Measurements from ENCODE around the gene TRIM62. TPM values are rescaled to one million over a fixed set of nuclear protein-coding genes. Genes with fewer than 3 reads are reported as not detected.

The TRIM62 gene
- polyA plus RNA-seq, 1 donor (not counting 4 experiments of a cell fraction or from before 2014, with no cell fraction given) = 2.0 TPM

GRCh38 chr1:33221385-33221758 lies 39.5 kb upstream of the TRIM62 start:
- TF ChIP-seq EZH2 (IDR thresholded peaks at IDR 0.05; ENCODE audit: low read length) = no peak
- TF ChIP-seq, protein P1, sequence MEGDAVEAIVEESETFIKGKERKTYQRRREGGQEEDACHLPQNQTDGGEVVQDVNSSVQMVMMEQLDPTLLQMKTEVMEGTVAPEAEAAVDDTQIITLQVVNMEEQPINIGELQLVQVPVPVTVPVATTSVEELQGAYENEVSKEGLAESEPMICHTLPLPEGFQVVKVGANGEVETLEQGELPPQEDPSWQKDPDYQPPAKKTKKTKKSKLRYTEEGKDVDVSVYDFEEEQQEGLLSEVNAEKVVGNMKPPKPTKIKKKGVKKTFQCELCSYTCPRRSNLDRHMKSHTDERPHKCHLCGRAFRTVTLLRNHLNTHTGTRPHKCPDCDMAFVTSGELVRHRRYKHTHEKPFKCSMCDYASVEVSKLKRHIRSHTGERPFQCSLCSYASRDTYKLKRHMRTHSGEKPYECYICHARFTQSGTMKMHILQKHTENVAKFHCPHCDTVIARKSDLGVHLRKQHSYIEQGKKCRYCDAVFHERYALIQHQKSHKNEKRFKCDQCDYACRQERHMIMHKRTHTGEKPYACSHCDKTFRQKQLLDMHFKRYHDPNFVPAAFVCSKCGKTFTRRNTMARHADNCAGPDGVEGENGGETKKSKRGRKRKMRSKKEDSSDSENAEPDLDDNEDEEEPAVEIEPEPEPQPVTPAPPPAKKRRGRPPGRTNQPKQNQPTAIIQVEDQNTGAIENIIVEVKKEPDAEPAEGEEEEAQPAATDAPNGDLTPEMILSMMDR (optimal IDR thresholded peaks at IDR 0.05 in 1 of 3, IDR thresholded peaks at IDR 0.05 in 1 of 3, conservative IDR thresholded peaks at IDR 0.05 in 1 of 3; ENCODE audit: extremely low read depth in 1 of 3, insufficient read depth in 2 of 3, low read length in 3 of 3) = no peak
- no peak overlapping the region for H2AFZ ChIP-seq (ENCODE audit: control insufficient read depth, low read length)
- peak overlapping the region; percentile 80 for H3K27ac ChIP-seq (ENCODE audit: control insufficient read depth, insufficient read depth, low read length)

DNA sequence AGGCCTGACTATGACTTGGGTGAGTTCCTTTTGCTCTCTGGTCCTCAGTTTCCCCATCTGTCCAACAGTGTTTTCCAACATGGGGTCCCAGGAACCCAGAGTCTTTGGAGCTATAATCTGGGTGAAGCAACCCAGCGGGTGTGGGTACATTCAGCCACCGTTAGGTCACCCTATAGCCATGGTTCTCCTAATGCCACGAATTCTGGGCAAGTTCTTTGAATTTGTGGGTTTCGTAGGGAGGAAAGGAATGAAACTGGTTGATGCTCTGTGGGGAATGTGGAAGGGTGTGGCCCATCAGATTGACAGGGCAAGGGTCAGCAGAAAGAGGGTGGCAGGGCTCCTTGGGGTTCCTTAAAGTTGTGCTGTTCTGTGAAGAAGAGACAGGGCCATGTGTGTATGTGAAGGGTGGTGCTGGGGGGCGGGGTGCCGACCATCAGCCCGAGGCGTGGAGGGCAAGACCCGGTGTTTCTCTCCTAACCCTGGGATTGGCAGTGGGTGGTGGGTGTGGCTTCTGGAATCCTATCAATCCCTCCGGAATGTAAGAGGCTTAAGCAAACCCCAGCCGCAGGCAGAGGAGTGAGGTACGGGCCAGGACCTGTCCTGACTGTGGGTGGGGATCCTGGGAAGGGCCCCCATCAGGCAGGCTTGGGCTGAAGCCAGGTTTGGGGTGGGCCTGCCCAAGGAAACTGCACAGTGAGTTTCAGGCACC lies 39.0 kb upstream of the TRIM62 start:
- Histone ChIP-seq H3K79me2 (ENCODE audit: control insufficient read depth, insufficient read depth, low read length) (no peaks in the 10 kb centered on the region), H2AFZ (ENCODE audit: control insufficient read depth, low read length) (no peak overlapping the region), H3K4me1 (ENCODE audit: control insufficient read depth, extremely low read depth, insufficient read depth, low read length) (peaks cover 38% of the 10 kb centered on the region), H3K4me3 (ENCODE audit: control insufficient read depth in 2 of 3, extremely low read depth in 1 of 3, insufficient read depth in 2 of 3, low read depth in 1 of 3, low read length in 3 of 3) (peak overlapping the region in 1 of 3 experiments; percentile 9), H3K27ac (ENCODE audit: control insufficient read depth, insufficient read depth, low read length) (peak overlapping the region; percentile 80), H3K9ac (ENCODE audit: control insufficient read depth, extremely low read depth, insufficient read depth, low read length) (peak overlapping the region; percentile 38), H3K4me2 (ENCODE audit: control insufficient read depth, extremely low read depth, insufficient read depth, low read depth, low read length) (peak overlapping the region; percentile 61), H3K9me3 (ENCODE audit: control insufficient read depth, low read depth, low read length) (no peaks in the 10 kb centered on the region), H3K36me3 (ENCODE audit: control insufficient read depth in 2 of 2, extremely low read depth in 1 of 2, insufficient read depth in 2 of 2, low read length in 2 of 2) (no peaks in the 10 kb centered on the region), H4K20me1 (ENCODE audit: control insufficient read depth, extremely low read depth, insufficient read depth, low read length) (no peaks in the 10 kb centered on the region), H3K27me3 (ENCODE audit: control insufficient read depth, extremely low read depth, insufficient read depth, low read length) (no peaks in the 10 kb centered on the region), H3K9me1 (ENCODE audit: control insufficient read depth, extremely low read depth, insufficient read depth, low read length) (no peaks in the 10 kb centered on the region)
- dilution Hi-C loops (cut with MboI; ENCODE audit: extremely low pct_ligation_motif_present, low sequenced_read_pairs) = no loop called here
- TF ChIP-seq, protein P1 (optimal IDR thresholded peaks at IDR 0.05 in 1 of 3, IDR thresholded peaks at IDR 0.05 in 1 of 3, conservative IDR thresholded peaks at IDR 0.05 in 1 of 3; ENCODE audit: extremely low read depth in 1 of 3, insufficient read depth in 2 of 3, low read length in 3 of 3) = no peak
- TF ChIP-seq EZH2 (IDR thresholded peaks at IDR 0.05; ENCODE audit: low read length) = no peak
- FAIRE-seq = peak; percentile 95
- peak; percentile 95 for DNase-seq (ENCODE audit: low read depth, low spot score)

More at GRCh38 chr1:33221385-33221758, 39.5 kb upstream of the TRIM62 start:
- Histone ChIP-seq H3K9me3 (ENCODE audit: control insufficient read depth, low read depth, low read length) (no peaks in the 10 kb centered on the region), H3K4me1 (ENCODE audit: control insufficient read depth, extremely low read depth, insufficient read depth, low read length) (peaks cover 38% of the 10 kb centered on the region), H4K20me1 (ENCODE audit: control insufficient read depth, extremely low read depth, insufficient read depth, low read length) (no peaks in the 10 kb centered on the region), H3K27me3 (ENCODE audit: control insufficient read depth, extremely low read depth, insufficient read depth, low read length) (no peaks in the 10 kb centered on the region), H3K4me2 (ENCODE audit: control insufficient read depth, extremely low read depth, insufficient read depth, low read depth, low read length) (peak overlapping the region; percentile 61), H3K36me3 (ENCODE audit: control insufficient read depth in 2 of 2, extremely low read depth in 1 of 2, insufficient read depth in 2 of 2, low read length in 2 of 2) (no peaks in the 10 kb centered on the region), H3K4me3 (ENCODE audit: control insufficient read depth in 2 of 3, extremely low read depth in 1 of 3, insufficient read depth in 2 of 3, low read depth in 1 of 3, low read length in 3 of 3) (no peak overlapping the region), H3K9me1 (ENCODE audit: control insufficient read depth, extremely low read depth, insufficient read depth, low read length) (no peaks in the 10 kb centered on the region), H3K79me2 (ENCODE audit: control insufficient read depth, insufficient read depth, low read length) (no peaks in the 10 kb centered on the region), H3K9ac (ENCODE audit: control insufficient read depth, extremely low read depth, insufficient read depth, low read length) (peak overlapping the region; percentile 38)
- DNase-seq (ENCODE audit: low read depth, low spot score) (no peak), FAIRE-seq (no peak)
- dilution Hi-C loops (cut with MboI; ENCODE audit: extremely low pct_ligation_motif_present, low sequenced_read_pairs) = no loop called here
